HG02973 (cell line): ENCODE measurements around the gene CA5A.
"Not testable (repeated sequence)": the region's sequence is repeated elsewhere in the genome, so short reads cannot be mapped to it uniquely, and the experiment has no call there.

Source experiments
- ATAC-seq: cut with Tn5 transposase; IDR thresholded peaks from one replicate; pipeline ENCODE4 v1.9.1; 2021; ENCODE audit warnings: moderate library complexity; ENCODE audit not compliant: unreplicated experiment

Gene CA5A

DNA sequence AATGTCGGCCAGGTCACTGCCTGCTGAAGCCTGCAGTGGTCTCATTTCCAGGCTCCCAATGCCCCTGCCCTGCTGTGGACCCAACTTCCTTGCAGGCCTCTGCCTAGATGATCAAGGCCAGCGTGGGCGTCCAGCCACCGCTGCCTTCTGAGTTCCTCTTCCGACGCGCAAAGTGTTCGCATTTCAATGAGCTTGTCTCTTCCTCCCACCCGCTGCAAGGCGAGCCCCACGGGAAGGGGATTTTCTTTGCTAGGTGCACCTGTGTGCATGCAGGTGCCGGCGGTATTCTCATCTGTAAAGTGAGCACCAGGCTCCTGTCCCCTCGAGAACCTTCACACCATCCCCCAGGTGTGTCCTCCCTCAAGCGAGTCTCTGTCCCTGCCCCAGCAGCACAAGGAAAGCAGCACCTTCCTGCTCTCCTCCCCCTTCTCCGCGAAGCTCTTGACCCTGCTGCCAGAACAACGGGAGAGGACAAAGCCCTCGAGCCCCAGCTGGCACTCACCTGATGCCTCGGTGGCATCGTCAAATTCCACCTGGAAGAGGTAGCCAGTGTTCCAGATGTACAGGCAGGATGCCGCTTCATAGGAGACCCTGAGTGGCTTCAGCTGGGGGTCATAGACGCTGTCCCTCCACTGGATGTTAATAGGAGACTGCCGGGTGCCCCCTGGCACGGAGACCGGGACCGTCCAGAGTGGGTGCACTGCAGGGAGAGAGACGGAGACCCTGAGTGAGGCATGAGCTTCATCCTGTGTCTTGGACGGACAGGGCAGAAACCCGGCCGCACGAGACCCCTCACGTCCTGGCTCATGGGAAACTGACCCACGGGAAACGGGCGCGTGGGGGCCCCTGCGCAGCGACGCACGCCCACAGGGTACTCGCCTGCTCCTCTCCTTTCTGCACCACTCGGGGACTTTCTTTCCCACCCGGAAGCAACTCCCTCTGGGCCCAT, 9.8 kb downstream of the CA5A start:
- ATAC-seq, result no peak

DNA sequence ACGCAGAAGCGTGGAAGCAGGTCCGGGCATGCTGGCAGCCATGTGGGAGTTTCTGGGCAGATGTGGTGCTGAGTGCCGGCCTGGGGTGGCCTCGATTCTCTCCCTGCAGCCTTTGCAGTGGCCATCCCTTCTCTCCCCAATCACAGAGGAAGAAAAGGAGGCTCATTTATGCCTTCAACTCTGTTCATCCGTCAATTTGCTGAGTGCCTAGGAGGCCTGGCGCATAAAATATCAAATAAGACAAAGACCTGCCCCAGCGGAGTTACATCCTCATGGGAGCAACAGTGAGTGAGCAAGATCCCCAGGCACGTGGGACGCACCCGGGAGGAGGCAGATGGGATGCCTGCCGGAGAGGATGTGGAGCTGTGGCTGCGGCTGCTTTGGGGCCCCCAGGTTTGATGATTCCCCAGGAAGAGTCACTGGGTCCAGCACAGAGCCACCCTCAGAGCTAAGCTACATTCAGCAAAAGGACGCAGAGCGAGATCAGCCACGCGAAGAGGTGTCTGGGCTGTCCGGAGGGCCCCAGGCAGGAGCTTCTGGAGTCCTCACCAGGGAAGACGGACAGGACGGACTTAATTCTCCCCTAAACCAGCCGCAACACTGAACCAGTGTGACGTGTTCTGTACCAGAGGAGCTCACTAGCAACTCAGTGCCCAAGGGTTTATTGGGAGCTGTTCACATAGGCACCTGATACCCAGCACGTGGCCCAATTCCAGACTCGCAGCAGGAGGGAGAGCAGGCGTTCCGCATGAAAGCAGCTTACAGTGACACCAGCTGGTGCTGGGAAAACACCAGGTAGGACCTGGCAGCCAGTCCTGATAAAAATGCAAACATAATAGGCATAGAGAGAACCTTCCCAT, 11.3 kb downstream of the CA5A start:
- no peak for ATAC-seq

DNA sequence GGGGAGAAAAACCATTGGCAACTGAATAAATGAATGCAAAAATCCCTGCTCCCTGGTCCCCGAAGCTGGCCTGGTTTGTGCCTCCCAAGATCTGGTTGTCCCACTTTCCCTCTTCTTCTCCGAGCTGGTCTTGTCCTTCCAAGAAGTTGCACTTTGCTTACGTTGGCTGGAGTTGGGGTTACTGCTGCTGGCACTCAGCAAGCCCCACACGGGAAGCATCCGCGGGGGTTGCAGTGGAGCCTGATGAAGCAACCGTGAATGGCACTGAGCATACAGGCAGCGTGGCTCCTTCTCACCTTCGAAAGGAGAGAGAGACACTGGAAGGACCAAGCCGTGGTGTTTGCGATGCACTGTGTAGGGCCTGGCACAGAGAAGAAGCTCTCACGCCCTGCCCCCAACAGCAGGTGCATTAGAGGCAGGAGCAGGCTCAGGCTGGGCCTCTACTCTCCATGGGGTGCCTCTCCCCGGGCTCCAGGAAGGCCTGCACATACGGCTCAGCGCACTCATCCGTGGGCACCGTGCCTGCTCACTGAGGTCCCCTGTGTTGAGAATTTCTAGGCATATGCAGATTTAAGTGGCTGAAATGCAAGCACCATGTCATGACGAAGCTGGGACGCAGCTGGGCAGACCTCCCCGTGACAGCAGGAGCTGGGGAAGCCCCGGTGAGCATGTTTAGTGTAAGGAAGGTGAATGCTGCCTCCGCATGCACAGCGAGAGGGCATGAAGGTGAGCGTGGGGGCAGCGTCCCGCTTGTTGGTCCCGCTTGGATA, 12.1 kb downstream of the CA5A start:
- ATAC-seq, result peak; percentile 64

DNA sequence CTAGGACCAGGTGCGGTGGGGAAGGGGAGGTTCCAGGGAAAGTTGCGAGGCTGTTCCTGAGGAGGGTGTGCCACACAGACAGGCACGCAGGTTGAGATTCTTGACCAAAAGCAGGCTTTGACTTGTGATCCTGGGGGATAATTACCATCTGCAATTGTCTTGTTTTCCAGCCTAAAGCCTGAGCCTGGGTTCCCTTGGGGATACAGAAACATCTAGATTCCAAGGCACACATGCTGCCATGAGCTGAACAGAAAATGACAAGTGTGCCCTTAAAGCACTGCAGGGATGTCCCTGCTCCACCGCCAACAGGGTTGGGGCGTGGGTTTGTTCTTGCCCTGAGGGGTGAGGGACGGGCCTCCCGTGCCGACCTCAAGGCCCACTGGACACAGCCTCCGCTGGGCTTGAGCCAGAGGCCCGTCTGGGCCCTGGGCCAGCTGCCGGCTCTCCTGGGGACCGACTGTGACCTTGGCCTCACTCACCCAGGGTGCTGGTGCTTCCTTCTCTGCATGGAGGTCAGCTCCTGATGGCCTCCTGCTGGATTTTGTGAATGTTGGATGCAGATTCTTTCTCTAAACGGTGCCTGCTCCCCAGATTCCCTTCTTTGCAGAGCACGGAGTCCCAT, 14.0 kb downstream of the CA5A start:
- no peak for ATAC-seq

DNA sequence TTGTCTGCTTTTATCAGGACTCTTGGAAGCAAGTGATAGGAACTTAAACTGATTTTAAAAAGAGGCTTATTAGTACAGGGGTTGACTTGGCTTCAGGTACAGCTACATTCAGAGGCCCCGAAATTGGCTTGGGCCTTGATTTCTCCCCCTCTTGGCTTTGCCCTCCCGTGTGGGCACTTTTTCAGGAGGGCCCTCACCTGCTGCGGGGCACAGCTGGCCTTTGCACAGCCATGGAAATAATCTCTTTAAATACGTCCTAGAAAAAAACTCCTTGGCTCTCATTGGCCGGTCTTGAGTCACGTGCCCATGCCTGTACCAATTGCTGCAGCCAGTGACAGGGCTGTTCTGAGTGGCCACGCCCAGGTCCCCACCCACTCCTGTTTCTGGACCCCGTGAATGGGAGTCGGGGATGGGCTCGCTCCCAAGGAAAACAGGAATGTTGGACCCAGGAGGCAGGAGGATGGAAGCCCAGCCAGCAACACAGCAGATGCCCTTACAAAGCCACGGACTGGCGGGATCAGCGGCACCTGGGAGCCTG, 15.0 kb downstream of the CA5A start:
- no peak for ATAC-seq

DNA sequence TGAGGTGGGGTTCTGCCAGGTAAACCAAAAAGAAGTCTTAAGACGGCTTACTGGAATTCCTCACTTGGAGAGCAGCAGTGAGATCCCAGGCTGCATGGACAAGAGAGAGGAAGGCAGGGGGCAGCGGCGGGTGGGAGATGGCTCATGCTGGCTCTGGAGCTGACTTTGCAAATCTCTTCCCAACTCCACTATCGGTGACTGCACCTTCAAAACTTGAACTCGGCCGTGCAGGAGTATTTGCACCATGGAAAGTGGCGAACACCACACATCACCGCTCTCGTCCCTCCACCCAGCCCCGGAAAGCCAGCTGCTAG, 16.7 kb downstream of the CA5A start:
- no peak for ATAC-seq

DNA sequence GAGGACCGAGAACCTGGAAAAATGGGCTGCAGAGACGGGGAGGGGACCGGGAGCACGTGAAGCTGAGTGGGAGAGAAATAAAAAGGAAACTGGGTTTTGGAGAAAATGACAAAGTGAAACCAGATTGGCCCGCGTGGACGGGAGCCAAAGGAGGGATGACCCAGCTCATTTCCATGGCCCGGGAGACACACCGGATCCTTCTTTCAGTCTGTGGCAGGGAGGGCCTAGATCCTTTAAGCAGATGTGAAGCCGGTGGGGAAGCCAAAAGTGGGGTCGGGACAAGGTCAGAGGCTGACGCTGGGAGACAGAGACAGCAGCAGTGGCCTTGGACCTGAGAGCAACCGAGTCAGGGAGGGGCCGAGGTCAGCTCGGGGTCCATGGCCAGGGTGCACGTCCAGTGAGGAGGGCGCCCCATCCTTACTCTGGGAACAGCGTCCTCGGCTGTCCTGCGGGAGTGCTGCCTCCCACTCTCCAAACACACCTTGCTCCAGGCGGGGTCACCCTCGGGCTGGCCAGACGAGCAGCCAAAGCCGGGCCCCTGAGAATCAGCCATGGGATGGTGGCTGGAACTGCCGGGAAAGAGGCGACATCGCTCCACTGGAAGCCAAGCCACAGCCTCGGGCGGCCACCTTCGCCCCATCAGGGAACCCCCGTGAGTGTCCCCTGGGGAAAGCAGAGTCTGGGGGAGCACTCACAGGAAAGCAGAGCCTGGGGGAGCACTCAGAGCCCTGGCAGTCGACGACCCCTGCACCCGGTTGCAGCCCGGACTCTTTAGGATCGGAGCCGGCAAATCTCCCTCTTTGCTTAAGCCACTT, 17.3 kb downstream of the CA5A start:
- no peak for ATAC-seq

DNA sequence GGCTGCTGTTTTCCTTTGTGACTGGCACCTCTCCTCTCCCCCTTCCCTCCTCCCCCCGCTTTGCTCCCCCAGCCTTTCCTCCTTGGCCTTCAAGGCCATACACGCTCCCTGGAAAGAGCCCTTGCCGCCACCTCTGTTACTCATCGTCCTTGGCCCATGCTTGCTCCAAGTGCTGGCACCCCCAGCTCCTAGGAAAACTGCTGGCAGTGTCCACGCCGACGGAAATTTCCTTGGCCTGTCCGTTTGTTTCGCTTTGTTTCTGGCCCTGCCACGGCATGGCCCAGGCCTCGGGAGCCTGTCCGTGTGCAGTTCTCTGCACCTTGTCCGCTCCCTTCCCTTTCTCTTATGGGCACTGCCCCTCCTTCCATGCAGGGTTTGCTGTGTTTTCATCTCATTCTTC, 18.0 kb downstream of the CA5A start:
- no peak for ATAC-seq

DNA sequence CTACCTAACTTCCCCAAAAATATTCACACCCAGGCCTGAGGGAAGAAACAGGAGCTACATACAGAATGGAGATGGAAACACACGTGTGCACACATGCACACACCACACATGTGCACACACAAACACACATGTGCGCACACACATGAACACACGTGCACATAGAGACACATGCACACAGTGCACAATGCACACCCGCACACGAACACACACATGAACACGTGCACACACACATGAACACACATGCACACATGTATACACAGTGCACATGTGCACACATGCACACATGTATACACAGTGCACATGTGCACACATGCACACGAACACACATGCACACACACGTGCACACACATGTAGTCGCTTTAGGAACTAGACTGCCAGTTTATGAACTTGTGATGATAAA, 18.8 kb downstream of the CA5A start:
- ATAC-seq, result no peak

DNA sequence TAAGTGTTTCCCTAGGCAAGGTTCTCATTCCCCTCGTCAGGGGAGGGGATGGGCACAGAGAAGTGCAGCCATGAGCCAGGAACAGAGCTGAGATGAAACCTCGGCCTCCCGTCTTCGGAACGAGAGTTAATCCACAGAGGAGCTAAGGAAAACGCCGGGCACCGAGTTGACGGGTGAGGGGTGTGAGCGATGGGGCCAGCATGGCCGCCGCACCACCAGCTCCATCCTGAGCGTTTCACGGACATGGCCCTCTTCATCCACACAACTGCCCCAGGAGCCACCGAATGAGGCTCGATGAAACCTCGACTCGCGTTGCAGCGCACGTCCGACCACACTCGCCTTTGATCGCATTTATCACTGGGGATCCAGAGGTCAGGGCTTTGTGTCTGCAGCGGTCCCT, 21.5 kb downstream of the CA5A start:
- ATAC-seq, result no peak

DNA sequence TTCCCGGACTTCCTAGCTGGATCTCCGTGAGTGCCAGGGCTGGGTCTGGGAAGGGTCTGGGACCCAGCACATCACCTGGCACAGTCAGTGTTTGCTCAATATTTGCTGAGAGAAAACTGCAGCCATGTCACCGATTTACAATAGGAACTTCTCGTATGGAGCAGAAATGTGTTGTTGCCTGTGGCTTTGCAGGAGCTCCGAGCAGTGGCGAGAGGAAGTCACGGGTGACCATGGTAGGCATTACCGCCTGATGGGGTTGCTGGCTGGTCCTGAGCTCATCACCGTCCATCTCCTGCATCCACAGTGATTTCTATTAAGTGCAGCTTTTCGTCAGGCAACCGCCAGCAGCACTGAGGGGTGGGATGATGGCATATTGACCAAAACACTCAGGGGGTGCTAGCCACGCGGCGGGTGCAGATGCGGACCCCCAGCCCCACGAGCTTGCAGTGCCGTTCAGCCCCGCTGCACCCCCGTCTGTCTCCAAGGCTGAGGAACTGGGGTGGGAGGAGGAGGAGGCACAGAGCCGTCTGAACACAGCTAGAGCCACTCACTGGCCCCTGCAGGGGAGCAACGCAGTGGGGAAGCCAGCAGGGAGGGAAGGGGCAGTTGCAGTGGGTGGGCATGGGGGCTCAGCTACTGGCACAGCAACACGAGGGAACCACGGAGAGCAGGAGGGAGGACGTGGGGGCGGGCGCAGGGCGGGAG, 22.2 kb downstream of the CA5A start:
- not testable (repeated sequence) for ATAC-seq

DNA sequence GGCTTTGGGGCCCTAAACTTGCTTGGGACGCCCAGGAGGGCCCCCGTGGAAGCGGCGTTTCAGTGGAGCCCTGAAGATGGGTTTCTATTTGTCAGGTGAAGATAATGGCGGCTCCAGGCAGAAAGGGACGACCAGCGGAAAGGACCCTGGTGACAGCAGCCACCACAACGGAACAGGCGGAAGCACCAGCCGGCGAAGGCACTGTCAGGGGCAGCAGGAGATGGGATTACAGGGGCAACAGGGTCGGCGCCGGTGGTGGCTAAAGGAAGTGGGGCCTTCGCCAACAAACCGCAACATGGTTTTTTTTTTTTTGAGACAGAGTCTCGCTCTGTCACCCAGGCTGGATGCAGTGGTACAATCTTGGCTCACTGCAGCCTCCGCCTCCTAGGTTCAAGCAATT, 23.6 kb downstream of the CA5A start:
- ATAC-seq, result not testable (repeated sequence)

DNA sequence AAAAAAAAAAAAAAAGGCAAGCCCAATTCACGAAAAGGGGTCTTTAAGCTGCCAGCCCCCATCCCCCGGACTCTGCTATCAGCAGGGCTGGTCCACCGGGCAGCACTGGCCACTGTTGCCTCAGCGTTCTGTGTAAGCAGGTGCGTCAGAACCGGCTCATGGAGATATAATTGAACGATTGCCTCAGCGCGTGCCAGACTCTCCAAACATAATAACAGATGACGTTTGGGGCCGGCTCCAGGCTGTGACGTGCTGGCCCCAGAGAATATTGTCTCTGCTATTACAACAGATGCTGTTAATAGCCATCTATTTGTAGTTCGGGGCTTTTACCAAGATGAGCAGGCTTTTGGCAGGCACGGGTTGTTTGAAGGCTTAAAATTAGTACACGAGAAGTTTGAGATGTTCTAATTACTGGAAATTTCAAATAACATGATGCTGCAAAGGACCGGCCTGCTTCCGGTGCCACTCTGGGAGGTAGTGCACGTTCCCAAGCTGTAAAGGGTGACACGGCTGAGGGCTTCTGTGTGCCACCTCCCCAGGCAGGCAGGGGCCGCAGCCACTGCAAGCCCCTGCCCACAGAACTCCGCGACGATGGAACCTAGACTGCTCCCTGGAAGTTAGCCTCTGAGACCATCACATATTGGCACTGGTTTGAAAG, 25.1 kb downstream of the CA5A start:
- ATAC-seq, result not testable (repeated sequence)

DNA sequence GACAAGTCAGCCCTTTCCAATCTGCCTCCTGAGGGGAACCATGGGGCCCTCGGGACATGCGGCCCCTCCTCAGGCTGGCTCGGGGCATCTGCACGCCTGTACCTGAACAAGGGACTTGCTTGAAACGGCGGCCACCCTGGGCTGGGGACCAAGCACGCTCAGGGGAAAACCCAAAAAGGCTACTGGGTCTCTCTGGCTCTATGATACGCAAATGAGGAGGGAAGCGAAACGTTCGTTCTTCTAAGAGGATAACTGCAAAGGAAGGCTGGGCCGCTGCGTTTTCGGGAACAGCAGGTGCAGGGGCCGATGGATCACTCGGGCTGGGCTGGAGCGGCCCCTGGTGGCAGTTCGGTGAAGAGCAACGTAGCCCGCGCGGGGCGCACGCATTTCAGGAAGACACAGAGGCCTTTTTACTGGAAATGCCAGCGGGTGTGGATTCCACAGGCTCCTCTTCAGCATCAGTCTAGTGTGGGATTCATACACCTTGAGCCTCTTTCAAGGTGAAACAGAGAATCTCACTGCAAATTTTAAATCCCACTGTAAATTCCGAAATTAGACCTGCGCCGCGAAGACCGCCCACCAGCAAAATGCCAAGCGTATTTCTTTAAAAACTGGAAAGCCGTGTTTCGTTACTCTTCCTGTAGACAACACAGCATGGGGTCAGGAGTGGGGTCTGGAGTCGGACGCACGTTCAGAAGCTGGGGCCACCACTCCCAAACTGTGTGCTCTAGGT, 27.0 kb downstream of the CA5A start:
- ATAC-seq, result peak; percentile 86

DNA sequence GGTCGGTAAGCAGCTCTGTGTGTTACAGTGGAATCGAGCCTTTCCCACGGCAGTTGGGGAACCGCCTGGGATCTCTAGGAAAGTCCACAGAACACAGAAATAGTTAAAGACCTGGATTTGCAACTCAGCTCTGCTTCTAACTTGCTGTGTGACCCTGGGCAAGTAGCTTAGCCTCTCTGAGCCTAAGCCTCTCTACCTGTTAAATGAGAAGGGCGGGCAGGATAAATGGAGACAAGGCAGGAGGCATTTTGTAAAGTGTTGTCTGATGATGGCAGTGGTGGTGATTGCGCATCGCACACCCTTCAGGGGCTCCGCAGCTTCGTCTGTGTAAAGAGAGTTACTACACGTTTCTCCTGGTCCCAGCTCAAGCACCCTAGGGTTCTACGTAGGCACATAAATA, 28.2 kb downstream of the CA5A start:
- not testable (repeated sequence) for ATAC-seq

DNA sequence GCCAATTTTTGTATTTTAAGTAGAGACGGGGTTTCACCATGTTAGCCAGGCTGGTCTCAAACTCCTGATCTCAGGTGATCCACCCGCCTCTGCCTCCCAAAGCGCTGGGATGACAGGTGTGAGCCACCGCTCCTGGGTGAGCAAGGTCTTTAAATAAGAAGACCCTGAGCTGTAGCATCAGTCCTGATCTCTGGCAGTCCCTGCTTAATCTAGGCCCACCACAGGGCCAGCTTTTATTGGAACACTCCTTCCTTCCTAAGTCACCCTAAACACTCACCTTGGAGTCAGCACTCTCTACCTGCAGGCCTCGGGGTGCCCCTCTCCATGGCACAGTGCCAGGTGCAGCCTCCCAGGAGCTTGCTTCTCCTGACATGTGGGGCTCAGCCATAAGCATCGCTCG, 30.8 kb downstream of the CA5A start:
- ATAC-seq, result not testable (repeated sequence)

DNA sequence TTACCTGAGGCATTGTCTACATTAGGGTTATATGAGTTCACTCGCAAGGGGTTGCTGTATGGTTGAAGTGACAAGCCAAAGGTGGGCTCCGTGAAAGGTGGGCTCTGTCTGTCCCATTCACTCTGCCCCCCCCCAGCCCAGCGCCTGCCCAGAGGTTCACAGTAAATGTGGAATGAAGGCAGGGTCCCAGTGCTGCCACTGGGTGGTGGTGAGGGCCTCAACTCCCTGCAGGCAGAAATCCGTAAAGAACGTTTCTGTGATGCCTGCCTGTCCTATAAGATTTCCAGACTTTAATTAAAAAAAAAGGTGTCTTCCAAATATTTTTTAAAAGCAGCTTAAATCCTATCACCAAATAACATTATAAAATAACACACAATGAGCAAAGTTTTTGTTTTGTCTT, 31.4 kb downstream of the CA5A start:
- not testable (repeated sequence) for ATAC-seq

DNA sequence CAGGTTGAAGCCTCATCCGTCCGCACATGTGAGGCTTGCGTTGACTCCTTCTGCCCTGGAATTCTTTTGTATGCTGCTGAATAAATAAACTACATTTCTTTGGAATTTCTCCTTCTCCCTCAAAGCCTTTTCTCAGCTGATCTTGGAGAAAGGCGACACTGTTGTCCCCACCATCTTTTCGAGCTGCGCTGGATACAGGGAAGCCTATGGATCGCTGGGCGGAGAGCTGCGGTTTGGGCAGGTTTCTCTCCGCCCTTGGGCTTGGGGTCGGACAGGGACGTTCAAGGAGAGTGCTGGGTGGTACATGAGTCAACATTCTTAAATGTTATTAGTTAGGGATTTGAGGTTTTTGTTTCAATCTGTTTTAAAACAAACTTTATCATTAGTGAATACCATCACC, 35.8 kb downstream of the CA5A start:
- not testable (repeated sequence) for ATAC-seq
